SK-N-SH (cell line): ENCODE data around the gene MYO1D.

Source experiments
- CHD2 ChIP-seq: fragments of 150-350 bp; IDR thresholded peaks from 2 replicates; pipeline ENCODE4 v1.6.1; 2018; ENCODE audit warnings: low read length; ENCODE audit not compliant: partially characterized antibody
- RAD21 ChIP-seq: IDR thresholded peaks from 2 replicates; pipeline ENCODE4 v1.6.1; 2012; ENCODE audit warnings: mild to moderate bottlenecking, low read length
- TF ChIP-seq, protein P1 (sequence below): fragments of 150-350 bp; IDR thresholded peaks from 2 replicates; pipeline ENCODE4 v1.6.1; 2016; ENCODE audit warnings: mild to moderate bottlenecking, low read depth, low read length
- TF ChIP-seq, protein P2 (sequence below): fragments of 200-600 bp; sonication (generic); IDR thresholded peaks from 2 replicates; pipeline ENCODE4 v1.6.1; 2017; ENCODE audit warnings: antibody characterized with exemption, mild to moderate bottlenecking, moderate library complexity

DNA sequence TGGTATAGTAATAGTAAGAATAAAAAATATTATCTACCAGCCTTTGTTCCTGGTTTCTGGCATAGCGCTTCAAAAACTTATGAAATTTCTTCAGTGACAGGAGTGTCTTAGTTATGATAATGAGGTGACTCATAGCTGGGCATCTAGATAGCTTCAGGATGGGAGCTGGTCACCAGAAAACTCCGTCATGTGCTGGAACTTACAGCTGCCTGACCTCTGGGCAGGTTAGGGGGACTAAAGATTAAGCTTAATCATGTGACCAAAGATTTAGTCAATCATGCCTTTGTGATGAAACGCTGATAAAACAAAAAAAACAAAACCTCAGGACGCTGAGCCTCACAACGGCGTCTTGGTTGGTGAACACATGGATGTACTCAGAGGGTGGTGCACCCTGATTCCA, 154.2 kb downstream of the MYO1D start:
- TF ChIP-seq, protein P1, sequence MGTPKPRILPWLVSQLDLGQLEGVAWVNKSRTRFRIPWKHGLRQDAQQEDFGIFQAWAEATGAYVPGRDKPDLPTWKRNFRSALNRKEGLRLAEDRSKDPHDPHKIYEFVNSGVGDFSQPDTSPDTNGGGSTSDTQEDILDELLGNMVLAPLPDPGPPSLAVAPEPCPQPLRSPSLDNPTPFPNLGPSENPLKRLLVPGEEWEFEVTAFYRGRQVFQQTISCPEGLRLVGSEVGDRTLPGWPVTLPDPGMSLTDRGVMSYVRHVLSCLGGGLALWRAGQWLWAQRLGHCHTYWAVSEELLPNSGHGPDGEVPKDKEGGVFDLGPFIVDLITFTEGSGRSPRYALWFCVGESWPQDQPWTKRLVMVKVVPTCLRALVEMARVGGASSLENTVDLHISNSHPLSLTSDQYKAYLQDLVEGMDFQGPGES = no peak
- TF ChIP-seq, protein P2, sequence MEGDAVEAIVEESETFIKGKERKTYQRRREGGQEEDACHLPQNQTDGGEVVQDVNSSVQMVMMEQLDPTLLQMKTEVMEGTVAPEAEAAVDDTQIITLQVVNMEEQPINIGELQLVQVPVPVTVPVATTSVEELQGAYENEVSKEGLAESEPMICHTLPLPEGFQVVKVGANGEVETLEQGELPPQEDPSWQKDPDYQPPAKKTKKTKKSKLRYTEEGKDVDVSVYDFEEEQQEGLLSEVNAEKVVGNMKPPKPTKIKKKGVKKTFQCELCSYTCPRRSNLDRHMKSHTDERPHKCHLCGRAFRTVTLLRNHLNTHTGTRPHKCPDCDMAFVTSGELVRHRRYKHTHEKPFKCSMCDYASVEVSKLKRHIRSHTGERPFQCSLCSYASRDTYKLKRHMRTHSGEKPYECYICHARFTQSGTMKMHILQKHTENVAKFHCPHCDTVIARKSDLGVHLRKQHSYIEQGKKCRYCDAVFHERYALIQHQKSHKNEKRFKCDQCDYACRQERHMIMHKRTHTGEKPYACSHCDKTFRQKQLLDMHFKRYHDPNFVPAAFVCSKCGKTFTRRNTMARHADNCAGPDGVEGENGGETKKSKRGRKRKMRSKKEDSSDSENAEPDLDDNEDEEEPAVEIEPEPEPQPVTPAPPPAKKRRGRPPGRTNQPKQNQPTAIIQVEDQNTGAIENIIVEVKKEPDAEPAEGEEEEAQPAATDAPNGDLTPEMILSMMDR = no peak
- no peak for TF ChIP-seq CHD2
- TF ChIP-seq RAD21 = no peak
